AG08396 (cell line): ENCODE results near the gene AAGAB.
"Not testable (repeated sequence)": the region's sequence is repeated elsewhere in the genome, so short reads cannot be mapped to it uniquely, and the experiment has no call there.

Experiments
- DNase-seq: peaks from one replicate; pipeline ENCODE4 v3.0.0; 2012; ENCODE audit warnings: low spot score, mixed read lengths

AAGAB gene, protein sequence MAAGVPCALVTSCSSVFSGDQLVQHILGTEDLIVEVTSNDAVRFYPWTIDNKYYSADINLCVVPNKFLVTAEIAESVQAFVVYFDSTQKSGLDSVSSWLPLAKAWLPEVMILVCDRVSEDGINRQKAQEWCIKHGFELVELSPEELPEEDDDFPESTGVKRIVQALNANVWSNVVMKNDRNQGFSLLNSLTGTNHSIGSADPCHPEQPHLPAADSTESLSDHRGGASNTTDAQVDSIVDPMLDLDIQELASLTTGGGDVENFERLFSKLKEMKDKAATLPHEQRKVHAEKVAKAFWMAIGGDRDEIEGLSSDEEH

GRCh38 chr15:67254238-67255175 lies at the start of gene AAGAB, which contains the start of gene IQCH:
Gene AAGAB (minus strand): TSS chr15:67254661. CDS start chr15:67254631, 30 bp downstream.
Gene IQCH (plus strand): TSS chr15:67254786. CDS start chr15:67254897, 111 bp downstream.
- peak; percentile 98 for DNase-seq

DNA sequence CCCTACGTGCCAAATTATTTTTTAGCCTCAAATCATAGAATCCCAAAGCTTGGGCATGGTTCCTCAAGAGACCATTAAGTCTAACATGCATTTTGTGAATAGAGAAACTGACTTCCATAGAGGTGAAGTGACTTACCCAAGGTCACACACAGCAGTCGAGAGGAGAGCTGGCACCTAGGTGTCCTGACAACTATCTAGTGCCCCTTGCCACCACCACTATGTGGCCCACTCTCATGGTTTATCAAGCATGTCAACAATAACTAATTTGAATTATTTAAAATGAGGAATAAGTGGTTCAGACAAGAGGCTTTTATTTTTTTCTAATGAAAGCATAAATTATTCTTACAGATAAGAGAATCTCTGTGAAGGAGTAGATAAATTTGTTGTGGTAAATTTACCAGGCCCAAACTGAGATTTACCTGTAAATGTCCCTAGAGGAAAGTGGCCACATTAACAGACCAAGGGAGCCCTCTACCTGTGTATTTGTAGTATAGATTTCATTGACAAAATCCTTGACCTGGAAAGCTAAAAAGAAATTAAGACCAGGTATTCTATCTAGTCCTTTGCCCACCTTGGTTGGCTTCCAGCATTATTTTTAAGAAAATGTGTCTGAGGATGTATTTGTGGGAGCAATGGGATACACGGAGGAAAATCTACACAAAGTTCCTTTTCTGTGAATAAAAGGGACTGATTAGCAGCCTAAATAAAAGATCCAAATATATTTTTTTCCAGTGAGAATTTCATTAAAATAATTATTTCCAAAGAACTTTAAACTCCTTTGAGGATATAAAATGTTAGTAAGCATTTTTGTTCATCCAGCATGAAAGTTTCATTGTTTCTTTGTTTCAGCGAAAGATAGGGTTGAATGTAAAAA lies 49.3 kb upstream of the AAGAB start:
- no peak for DNase-seq

DNA sequence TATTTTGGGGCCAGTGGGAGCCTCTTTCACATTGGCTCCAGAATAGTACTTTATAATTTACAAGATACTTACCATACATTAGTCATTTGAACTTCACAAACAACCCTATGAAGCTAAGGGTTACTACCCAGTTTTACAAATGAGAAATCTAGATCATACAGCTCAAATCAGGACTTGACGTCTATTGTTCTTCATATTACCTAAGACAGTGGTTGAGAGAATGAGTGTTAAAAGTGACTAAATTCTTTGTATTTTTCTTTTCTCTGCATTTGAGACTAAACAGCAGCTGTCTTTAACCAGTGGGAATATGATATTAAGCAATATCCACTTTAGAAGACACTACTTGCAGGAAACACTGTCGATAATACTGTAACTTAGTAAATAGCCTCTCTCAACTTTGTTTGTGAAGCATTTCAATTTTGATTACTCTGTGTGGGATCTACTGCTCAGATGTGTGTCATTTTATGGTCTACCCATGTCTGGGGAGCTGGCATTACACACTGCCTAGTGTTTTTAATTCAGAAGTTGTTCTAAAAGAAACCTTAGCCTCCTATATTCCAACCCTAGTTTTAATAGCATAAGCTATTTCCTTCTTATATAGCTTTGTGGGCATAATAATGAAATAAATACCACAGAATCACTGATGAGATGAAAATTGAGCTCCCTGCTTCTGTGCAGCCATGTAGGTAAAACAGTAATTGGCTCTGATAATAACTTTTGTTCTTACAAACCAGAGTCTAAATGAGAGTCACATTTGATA lies 46.0 kb upstream of the AAGAB start:
- no peak for DNase-seq

GRCh38 chr15:67296684-67297083 lies 42.2 kb upstream of the AAGAB start:
- no peak for DNase-seq

DNA sequence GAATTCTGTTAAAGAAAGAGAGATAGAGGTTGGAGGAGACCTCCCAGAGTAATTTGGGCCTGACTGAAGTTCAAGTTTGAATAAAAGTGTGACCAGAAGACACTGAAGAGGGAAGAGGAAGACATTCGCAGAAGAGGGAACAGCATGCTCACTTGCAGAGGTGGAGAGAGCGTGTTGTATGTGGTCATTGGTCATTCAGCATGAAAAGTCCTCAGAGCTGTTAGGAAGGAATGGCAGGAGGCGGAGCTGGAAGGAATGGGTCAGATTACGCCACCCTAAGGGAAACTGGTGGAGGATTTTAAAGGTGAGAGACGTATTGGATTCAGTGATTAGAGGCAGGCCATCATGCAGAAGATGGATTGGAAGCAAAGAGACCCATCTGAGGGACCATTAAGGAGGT lies 41.7 kb upstream of the AAGAB start:
- DNase-seq, result no peak

DNA sequence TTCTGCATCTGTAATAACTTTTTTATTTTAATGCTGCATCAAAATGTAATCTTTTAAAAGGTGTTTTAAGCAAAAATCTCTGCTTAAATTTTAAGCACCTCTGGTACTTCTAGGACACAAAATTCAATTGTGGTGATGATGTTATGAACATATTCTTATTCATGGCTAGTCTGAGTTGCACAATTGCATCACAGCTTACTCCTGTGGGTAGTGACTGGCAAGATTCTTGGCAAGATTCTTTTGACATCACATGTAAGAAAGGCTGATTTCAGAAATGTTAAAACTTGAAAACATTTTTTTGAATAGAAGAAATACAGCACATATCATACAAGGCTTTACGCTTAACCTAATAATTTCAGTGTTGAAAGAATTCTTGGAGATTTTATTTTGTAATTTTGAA lies 35.9 kb upstream of the AAGAB start:
- DNase-seq, result no peak

- not testable (repeated sequence) for DNase-seq
Observed at GRCh38 chr15:67286400-67286799, 31.9 kb upstream of the AAGAB start.

DNA sequence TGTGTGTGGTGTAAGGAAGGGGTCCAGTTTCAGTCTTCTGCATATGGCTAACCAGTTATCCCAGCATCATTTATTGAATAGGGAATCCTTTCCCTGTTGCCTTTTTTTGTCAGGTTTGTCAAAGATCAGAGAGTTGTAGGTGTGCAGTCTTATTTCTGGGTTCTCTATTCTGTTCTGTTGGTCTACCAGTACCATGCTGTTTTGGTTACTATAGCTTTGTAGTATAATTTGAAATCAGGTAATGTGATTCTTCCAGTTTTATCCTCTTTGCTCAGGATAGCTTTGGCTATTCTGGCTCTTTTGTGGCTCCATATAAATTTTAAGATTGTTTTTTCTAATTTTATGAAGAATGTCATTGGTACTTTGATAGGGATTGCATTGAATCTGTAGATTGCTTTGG lies 31.2 kb upstream of the AAGAB start:
- not testable (repeated sequence) for DNase-seq

GRCh38 chr15:67281714-67282113 lies 27.3 kb upstream of the AAGAB start:
- DNase-seq, result no peak

DNA sequence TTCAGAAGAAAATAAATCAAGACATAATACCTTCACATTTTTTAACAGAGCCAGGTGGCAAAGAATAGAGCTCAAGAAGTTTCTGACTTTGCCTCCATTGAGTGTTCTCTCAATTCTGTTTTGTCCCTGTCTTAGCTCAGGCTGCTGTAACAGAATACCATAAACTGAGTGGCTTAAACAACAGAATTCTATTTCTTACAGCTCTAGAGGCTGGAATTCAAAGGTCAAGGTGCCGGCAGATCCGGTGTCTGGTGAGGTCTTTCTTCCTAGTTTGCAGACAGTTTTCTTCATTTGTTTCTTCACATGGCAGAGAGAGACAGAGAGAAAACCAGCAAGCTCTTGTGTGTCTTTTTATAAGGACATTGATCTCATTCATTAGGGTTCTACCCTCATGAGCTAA lies 25.8 kb upstream of the AAGAB start:
- no peak for DNase-seq

GRCh38 chr15:67276666-67277065 lies 22.2 kb upstream of the AAGAB start:
- no peak for DNase-seq

DNA sequence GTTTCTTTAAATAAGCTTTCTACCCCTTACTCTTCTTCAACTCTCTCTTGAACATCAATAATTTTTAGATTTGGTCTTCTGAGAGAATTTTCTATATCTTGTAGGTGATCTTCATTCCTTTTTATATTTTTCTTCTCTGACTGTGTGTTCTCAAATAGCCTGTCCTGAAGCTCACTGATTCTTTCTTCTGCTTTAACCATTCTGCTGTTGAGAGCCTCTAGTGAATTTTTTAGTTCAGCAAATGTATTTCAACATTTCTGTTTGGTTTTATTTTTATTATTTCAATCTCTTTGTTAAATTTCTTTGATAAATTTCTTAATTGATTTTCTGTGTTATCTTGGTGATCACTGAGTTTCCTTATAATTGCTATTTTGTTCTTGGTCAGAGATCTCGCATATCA lies 19.8 kb upstream of the AAGAB start:
- DNase-seq, result no peak

- DNase-seq, result no peak
Observed at GRCh38 chr15:67267951-67268941, 13.8 kb upstream of the AAGAB start.

- DNase-seq, result no peak
Observed at GRCh38 chr15:67267440-67267839, 13.0 kb upstream of the AAGAB start.

GRCh38 chr15:67266870-67267269 lies 12.4 kb upstream of the AAGAB start:
- no peak for DNase-seq

GRCh38 chr15:67259806-67260205 lies 5.3 kb upstream of the AAGAB start:
- no peak for DNase-seq

GRCh38 chr15:67259379-67259778 lies 4.9 kb upstream of the AAGAB start:
- DNase-seq, result no peak

DNA sequence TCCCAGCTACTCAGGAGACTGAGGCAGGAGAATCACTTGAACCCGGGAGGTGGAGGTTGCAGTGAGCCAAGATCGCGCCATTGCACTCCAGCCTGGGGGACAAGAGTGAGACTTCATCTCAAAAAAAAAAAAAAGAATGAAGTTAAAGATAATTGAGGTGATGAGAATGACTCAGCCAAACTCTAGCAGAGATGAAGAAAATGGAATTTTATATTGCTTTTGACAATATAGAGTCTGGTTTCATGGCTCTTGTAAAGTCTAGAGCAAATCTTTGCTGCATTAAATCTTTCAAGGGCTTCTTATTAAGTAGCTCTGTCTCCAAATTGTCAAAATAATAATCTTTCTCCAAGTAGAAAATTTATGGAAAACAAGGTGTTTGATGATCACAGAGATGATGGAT lies 4.0 kb upstream of the AAGAB start:
- DNase-seq, result not testable (repeated sequence)

DNA sequence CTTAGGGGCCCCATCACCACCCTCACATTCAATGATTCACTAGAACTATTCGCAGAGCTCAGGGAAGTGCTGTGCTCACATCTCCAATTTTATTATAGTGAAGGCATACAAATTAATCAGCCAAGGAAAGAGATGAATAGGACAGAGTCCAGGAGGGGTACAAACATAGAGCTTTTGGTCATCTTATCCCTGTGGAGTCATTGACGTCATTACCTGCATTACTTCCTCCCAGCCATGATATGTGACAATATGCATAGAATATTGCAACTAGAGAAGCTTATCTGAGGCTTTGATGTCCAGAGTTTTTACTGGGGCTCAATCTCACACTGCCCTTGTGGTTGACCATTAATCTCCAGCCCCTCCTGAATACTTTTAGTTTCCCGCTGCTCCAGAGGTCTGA lies 1.6 kb upstream of the AAGAB start:
- DNase-seq, result no peak
